G401 (cell line): ENCODE measurements around the gene SH3TC1. TPM values are rescaled to one million over a fixed set of nuclear protein-coding genes. Genes with fewer than 3 reads are reported as not detected.

Experiments
- DNase-seq: peaks from one replicate; pipeline ENCODE4 v3.0.0-alpha.2; 2015; ENCODE audit warnings: low spot score
- in situ Hi-C: cut with HindIII; loops from 2 replicates; pipeline ENCODE4 v1.10.0; 2016; ENCODE audit warnings: low sequenced_read_pairs, mixed read lengths
- total RNA-seq: library from RNA; depleted of rRNA; stranded (reverse); fragments of >200 nt; shearing (Covaris generic); gene quantifications from 2 replicates; pipeline ENCODE4 v1.2.3, GENCODE V29; 2014

Gene SH3TC1
- total RNA-seq, 1 experiment from 2014 or later = not detected

DNA sequence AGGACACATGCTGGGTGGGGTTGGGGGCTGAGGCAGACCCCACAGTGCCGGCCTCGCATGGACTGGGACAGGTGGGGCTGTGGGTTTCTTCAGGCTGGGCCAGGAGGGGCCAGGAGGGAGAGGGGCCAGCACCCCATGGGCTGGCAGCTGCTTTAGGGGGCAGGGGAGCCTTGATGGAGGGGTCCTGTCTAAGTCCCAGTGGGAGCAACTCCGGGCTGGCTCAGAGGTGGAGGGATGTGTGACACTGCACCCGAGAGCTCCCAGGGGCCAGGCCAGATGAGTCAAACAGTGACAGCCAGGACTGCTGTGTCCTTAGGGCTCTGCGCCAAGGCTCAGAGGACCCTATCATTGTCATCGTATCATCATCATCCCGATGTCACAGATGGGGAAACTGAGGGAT is 36.1 kb upstream of the SH3TC1 start:
- in situ Hi-C loops = no loop called here
- DNase-seq = no peak

DNA sequence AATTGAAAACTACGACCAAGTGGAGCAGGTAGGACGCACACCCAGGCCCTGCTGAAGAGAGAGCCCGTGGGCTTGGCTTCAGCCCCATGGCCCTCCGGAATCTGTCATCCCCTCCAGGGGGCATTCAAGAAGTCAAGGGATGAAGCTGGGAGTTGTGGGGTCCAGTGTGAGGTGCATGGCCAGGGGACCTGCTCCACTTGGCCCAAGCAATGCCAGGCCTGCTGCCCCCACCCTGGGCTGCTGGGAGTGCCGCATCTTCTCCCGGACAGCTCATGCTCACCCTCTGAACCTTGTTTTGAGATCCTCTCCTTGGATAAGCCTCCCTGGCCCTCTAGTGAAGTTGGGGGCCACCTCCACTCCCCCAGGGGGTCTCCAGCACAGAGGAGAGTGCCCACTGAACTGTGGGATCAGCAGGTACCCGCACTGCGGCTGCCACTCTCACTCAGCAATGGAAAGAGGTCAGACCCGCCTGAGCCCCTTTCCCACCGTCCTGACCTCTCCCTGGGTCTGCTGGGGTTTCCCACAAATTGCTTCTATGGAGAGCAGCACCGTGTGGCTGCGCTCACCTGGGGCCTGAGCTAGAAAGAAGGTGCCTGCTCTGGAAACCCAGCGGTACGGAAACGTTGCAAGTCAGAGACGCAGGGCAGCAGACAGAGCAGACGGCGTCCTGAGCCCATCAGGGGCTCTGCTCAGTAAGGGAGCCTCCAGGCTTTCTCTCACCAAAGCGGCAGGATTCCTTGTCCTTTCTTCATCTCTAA is 35.5 kb upstream of the SH3TC1 start:
- DNase-seq = no peak
- in situ Hi-C loops = no loop called here

DNA sequence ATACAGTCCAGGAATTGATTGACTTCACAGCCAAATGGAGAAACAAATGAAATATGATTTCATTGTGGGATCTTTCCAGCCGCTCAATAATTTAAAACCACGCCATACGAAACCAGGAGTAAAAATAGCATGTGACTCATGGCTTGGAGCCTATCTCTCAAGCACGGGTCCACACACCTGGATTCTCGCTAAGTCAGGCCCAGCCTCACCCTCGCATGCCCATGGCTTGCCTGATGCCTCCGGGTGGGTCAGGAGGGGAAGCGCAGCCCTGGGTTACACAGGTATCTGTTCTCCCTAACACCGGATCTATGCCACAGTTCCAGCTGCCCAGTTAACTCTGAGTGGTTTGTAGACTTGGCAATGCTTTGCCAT is 34.9 kb upstream of the SH3TC1 start:
- DNase-seq = no peak
- in situ Hi-C loops = no loop called here

DNA sequence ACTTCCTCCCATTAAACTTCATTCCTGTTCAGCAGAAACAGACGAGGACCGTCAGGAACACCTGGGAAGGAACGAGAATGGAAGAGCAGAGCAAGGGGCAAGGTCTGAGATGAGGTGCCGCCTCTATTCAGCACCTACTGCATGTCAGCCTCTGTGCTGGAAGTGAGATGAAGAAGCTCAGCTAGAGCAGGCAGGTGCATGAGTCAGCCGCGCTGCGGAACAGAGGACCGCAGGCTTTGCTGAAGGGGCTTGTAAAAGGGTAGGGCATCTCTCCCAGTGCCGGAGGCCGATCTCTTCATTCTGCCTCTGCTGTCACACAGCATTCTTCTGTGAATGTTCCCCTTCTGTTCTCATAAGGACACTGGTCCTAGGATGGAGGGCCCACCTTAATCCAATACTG is 34.4 kb upstream of the SH3TC1 start:
- DNase-seq = no peak
- in situ Hi-C loops = no loop called here

DNA sequence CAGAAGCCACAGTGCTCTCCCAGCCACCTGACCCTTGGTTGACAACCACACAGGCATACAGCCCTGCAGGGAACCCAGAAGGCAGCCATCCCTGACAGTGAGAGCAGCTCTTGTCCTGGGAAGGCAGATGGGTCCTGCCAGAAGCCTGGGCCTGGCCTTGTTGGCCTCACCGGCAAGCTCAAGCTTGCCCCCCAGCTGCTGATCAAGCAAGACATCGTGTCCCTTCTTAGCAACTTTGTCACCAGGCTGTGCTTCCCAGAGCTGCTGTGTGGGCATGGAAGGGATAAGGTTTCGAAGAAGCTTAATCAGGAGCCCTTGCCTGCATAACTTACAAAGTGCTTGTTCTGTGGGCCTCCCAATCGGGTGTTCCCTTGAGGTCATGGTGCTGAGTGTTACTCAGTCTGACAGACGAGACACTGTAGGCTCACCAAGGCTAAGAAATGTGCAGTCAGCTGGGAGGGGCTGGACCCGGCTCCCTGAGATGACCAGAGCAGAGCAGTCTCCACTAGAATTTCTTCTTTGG is 33.7 kb upstream of the SH3TC1 start:
- DNase-seq = no peak
- in situ Hi-C loops = no loop called here

DNA sequence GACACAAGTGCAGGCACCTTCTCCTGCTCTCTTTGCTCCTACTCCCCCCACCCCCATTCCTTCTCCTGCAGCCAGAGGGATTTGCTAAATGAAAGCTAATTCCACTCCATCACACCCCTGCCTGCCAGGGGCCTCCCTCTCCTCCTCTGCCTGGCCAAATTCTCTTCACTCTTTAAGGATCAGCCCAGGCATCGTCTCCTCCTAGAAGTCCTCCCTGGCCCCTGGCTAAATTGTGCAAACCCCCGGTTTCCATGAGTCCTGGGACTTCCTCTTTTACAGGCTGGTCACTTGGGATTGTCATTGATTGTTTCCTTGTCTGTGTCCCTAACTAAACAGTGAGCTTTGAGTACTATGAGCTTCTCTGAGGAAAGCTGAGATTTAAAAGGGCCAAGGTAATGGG is 31.8 kb upstream of the SH3TC1 start:
- no peak for DNase-seq
- in situ Hi-C loops = no loop called here

DNA sequence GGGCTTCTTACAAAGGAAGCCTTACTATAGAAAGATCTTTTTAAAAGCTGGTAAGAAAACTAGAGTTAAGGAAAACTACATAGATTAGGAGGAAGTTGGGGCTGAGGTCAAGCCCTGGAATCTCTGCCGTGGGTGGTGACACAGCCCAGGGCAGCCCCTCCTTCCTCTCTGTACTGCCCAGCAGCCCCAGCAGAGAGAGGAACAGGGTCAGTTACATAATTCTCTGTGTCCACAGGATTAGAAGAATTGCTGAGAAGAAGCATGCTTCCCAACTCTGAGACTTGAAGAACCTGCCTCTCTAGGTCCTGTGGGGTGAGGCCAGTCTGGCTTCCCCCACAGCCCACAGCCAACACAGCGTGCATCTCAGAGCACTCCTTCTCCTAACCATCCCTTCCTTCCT is 31.3 kb upstream of the SH3TC1 start:
- in situ Hi-C loops = no loop called here
- no peak for DNase-seq

DNA sequence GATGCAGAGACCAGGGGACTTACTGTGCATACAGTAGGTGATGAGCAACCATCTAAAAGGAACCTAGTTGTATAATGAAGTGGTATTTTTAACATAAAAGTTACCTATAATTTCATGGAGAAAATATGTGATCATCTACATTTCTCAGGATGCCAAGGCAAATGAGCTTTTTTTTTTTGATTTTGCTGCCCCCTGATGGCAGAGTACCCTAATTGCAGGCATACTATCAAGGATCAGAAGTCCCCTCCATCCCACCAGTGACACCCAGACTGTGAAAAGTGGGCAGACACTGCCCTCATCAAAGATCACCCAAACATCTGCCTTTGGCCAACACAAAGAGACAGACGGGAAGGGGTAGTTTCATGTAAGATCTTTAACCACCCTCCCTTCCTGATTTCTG is 30.9 kb upstream of the SH3TC1 start:
- in situ Hi-C loops = no loop called here
- no peak for DNase-seq

DNA sequence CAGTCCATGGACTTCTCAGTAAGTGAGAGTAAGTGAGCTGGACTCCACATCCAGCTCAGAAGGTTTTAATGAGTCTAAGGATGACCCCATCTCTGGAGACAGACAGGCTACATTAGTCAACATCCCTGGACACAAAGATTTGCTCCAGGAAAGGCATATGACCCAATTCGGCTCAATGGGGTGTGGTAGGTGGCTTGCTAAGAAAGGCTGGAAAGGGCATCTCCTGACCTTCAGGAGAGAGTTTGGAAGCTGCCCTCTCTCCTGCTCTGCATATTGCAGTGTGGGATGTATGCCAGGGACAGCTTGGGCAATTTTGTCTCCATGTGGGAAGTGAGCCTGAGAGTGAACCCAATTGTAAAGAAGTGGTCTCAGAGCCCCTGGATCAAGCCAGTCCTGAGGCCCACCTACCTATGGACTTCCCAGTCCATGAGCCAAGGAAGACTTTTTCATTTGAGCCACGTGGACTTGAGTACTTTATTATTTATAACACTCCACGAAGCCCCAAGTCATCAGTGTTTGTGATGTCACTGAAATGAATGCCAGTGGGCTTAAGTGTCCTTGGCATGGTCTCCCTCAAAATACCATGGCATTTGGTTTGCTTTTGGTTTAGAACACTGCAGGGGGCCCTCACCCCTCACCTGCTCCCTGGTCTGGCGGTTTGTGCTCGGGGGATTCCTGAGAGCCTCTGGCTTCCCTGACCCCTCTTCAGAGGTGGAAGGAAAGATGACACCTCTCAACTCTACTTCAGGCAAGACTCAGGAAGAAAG is 30.1 kb upstream of the SH3TC1 start:
- in situ Hi-C loops = no loop called here
- no peak for DNase-seq

DNA sequence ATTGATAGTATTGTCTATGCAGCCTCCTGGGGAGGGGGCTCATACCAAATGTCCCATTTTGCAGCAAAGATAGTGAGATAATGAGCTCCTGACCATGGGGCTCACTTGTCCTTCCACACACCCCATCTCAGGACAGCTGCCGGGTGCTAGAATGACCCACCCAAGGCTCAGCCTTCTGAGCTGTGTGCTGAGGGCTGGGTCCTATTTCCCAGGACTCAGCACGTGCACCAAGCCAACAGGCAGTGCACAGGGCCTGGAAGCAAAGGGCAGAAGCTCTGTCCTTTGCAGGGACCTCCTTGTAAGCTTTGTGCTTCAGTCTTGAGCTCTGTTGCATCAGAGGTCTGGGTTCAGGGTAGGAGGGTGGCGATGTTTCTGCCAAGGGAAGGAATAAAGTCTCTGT is 29.3 kb upstream of the SH3TC1 start:
- no peak for DNase-seq
- in situ Hi-C loops = no loop called here

DNA sequence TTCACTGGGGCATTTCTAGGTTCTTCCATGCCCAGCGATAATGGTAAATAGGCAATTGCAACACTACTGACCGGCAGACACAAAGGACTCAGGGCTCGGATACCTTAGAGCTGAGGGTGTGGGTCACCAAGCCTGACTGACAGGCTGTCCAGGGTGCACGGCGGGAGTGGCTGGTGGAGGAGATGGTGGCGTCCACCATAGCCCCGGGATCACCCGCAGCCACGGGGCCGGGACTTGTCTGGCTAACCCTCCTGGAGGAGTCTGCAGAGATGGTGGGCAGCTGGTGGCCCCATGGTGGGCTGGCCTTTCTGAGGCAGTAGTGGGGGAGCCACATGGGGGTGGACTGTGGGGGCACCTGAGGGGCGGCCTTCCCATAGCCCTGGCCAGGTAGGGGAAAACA is 28.7 kb upstream of the SH3TC1 start:
- DNase-seq = no peak
- in situ Hi-C loops = no loop called here

DNA sequence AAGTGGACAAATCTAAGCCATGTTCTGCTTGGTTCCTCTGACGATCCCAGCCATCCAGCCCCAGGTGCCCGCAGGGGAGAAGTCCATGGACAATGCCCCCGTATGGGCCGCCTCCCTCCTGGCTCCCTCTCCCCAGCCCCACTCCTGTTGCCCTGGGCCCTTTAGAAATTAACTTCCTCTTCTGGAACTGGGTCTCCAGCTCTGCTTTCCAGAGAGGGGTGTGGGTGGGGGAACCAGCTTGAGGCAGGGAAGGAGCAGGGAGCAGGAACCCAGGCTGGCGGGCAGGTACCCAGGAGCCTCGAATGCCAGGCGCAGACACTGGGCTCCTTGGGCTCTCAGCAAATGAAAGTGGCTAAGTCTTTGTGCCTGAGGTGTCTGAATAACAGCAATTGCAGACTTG is 27.8 kb upstream of the SH3TC1 start:
- in situ Hi-C loops = no loop called here
- no peak for DNase-seq

DNA sequence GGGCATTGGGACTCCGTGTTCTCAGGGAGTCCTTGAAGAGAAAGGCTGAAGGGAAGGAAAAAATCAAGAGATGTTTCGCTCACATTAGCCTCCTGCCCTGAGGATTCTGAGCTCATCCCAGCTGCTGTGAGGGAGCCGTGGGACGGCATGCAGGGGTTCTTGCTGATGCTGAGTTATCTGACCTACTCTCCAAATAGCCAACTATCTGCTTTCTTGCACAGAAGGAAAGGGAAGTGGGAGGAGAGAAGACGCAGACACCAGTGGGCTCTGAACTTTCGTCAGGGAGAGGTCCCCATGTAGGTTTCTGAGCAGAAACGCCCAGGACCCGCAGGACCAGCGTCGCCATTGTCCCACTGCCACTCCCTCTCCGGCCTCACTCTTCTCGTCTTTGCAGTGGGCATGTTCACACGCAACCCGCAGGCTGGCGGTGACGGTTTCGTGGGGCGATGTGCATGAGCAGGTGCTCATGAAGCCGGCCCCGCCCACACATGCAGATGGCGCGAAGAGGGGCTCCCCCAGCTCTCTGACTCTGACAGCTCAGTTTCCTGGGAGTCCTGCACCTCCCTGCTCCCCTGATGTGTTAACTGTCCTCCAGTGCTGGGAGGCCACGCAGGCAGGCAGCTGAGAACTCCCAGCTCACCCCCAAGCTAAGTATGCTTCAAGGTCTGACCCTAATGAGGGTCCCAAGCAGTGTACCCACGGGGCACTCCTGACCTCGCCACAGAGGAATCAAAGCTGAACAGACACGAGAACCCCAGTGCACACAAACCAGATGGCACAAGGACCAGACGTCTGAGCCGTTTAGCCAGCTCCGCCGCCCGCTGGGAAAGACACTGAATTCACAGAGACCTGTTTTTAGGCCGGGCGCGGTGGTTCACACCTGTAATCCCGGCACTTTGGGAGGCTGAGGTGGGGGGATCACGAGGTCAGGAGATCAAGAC is 26.8 kb upstream of the SH3TC1 start:
- in situ Hi-C loops = no loop called here
- DNase-seq = no peak

DNA sequence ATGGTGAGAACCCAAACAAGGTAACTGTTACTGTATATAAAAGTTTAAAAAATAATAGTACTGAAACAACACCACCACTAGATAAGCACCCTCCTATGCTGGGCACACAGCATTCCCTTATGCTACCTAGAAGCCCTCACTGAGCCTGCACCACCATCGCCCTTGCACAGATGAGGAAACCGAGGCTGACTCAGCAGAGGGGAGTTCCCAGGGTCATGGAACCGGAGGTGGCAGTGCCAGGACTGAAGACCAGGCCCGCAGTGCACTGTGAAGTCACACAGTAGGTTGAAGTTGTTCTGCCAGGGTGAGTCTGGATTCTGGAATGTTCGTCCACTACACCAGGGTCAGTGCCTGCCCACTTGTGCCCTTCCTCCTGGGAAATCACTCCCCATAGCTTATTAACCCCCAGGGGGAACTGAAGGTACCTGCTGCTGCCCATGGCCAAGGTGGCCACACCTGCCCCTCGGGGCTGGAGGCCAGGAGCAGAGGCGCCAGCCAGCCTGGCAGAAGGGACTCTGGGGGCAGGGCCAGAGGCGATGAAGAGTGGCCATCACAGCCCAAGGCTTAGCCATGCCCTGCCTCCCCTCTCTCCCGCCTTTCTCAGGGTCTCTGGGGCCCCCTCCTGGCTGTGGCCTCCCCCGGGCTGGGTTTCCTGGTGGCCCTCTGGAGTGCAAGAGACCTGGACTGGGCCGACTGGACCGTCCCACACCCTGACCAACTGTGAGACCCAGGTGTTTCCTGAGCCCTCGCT is 25.4 kb upstream of the SH3TC1 start:
- DNase-seq = no peak
- in situ Hi-C loops = no loop called here

DNA sequence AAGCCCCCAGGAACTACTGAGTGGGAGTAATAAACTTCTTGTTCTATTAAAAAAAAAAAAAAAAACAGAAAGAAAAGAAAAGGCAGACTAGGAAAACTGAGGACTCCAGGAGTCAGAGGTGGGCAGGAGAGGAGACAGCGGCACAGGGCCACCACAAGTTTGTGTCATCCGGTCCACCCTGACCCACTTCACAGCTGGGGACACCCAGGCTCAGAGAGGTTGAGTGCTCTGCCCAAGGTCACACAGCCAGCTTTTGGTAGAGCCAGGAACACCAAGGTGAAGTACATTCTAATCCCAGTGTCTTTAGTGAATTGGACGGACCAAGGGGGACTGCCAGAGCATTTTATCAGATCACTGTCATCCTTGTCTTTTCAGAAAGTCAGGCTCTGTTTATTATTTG is 24.1 kb upstream of the SH3TC1 start:
- DNase-seq = no peak
- in situ Hi-C loops = no loop called here

DNA sequence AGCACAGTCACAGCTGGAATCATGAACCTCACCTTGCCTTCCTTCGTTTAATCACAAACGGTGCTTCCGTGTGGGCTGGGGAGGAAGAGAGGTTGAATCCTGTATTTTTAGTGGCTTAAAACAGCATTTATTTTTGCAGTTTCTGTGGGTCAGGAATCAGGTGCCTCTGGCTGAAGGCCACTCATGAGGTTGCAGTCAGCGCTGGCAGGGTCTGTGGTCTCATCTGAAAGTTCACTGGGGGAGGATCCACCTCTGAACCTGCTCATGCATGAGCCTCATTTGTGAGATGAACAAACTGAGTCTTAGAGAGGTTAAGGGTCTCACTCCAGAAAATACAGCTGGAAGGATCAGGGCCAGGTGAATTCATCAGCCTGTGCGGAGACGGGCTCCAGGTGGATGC is 23.4 kb upstream of the SH3TC1 start:
- no peak for DNase-seq
- in situ Hi-C loops = no loop called here

DNA sequence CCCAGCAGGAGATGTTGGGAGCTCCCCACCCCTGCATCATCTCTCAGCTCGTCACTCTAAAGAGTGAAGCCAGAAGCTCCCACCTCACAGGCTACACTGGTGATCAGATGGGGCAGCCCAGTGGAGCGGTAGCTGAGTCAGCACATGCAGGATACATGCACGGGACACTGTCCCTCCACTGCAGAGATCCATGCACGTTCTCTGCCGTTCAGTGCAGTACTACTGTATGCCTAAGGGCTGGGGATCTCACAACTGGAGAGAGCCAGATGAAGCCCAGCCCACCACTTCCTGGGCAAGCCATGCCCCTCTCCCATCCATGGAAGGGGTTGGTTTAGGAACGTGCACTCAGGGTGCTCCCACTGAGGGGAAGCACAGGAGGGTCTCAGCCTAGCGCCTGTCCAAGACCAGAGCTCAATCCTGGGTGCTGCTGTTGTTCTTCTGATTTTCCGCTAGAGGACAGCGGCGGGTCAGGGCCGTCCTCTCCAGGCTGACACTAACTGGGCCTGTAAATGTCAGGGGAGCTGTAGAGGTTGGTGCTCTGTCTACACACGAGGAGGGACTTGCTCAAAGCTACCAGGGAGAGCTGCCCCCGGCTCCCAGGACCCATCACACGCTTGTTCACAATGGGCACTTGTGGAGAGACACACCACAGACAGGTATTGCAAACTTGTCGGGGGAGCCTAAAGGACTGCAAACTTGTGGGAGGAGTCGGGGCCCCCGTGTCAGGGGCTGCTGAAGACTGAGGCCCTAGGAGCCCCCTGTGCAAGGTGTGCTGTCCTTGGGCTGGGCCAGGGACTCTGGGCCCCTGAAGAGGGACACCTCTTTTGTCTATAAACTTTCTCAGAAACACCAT is 22.3 kb upstream of the SH3TC1 start:
- in situ Hi-C loops = no loop called here
- DNase-seq = no peak

DNA sequence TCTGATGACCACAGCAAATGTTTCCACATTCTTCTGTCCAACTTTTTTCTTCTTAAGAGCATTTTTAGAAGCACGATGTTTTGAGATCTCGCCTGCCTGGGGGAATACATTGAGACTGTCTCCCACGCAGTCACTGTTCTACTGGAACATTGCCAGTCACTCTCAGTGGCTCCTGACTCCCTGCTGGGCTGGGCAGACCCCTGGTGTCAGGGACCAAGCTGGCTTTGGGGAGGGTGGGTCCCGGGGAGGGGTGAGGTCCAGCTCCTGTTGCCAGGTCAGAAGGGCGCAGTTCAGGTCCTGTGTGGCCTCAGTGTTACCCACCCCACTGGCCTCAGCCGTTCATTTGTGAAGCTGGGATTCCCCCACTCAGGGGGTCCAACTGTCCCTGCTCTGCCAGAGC is 21.5 kb upstream of the SH3TC1 start:
- in situ Hi-C loops = no loop called here
- no peak for DNase-seq
